Bronchial epithelial cell (primary cell): ENCODE data around the gene CLIP1. TPM values are rescaled to one million over a fixed set of nuclear protein-coding genes. Genes with fewer than 3 reads are reported as not detected.

Source experiments
- DNase-seq: peaks from one replicate; pipeline ENCODE4 v3.0.0-alpha.2; 2010; ENCODE audit warnings: low read depth
- FAIRE-seq: peaks from 2 replicates; lab custom pipeline; 2011; peaks lifted over from hg19 to GRCh38; lab: Jason Lieb, UNC
- H3K27me3 ChIP-seq: 2 replicates; pipeline ENCODE4 v1.5.1; 2011; ENCODE audit warnings: low read length; ENCODE audit not compliant: control insufficient read depth, insufficient read depth
- H3K36me3 ChIP-seq: 2 replicates; pipeline ENCODE4 v1.5.1; 2011; ENCODE audit warnings: low read length; ENCODE audit not compliant: control insufficient read depth, insufficient read depth
- H3K4me3 ChIP-seq: 2 replicates; pipeline ENCODE4 v1.5.1; 2011; ENCODE audit warnings: mild to moderate bottlenecking, low read depth, low read length, control low read depth
- total RNA-seq: library from RNA; depleted of rRNA; stranded (reverse); fragments of >200 nt; gene quantifications from 2 replicates; pipeline ENCODE4 v1.2.1, GENCODE V29; 2014
- TF ChIP-seq, protein P1 (sequence below): IDR thresholded peaks from 2 replicates; pipeline ENCODE4 v1.5.1; 2011; ENCODE audit warnings: mild to moderate bottlenecking, moderate library complexity, low read length, control low read depth, inconsistent platforms; ENCODE audit not compliant: insufficient read depth, severe bottlenecking

Gene CLIP1
- total RNA-seq, 1 donor from 2014 or later: 69.0 TPM

DNA sequence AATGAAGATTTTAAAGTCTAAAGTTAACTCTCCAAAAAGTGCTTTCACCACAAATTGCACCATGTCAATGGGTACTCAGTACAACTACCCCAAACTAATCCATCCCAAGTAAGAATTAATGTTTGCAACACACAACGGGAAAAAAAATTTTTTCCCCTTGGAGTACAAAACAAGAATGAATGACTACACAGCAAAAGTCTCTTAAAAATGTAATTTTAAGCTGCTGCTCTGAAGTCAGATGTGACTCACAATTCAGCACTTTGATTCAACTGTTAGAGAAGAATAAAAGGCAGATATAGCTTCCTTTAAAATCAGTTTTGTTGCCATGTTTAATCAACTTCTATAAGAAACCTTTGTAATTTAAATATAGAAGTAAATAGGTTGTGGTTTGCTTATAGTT, 113.7 kb downstream of the CLIP1 start:
- no peak for FAIRE-seq
- TF ChIP-seq, protein P1, sequence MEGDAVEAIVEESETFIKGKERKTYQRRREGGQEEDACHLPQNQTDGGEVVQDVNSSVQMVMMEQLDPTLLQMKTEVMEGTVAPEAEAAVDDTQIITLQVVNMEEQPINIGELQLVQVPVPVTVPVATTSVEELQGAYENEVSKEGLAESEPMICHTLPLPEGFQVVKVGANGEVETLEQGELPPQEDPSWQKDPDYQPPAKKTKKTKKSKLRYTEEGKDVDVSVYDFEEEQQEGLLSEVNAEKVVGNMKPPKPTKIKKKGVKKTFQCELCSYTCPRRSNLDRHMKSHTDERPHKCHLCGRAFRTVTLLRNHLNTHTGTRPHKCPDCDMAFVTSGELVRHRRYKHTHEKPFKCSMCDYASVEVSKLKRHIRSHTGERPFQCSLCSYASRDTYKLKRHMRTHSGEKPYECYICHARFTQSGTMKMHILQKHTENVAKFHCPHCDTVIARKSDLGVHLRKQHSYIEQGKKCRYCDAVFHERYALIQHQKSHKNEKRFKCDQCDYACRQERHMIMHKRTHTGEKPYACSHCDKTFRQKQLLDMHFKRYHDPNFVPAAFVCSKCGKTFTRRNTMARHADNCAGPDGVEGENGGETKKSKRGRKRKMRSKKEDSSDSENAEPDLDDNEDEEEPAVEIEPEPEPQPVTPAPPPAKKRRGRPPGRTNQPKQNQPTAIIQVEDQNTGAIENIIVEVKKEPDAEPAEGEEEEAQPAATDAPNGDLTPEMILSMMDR: no peak
- Histone ChIP-seq H3K27me3 (no peaks in the 10 kb centered on the region), H3K4me3 (no peak overlapping the region), H3K36me3 (peaks cover 10% of the 10 kb centered on the region)
- no peak for DNase-seq

DNA sequence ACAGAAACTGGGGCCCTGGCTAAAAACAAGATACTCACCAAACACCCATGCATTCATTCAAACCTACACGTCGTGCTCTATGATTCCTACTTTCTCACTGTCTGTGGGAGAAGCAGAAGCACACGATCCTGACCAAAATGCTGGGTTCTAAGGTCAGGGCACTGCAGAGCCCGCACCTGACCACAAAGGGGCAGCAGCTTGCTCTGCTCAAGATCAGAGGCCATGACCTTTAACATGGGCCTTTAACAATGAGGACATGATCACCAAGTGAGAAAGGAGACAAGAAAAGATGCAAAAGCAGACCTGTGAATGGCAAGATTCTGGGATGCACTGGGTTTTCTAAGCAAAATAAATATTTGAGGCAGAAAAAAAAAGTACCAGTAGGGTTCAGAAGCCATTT, 116.1 kb downstream of the CLIP1 start:
- Histone ChIP-seq H3K36me3 (peaks cover 10% of the 10 kb centered on the region), H3K27me3 (no peaks in the 10 kb centered on the region), H3K4me3 (no peak overlapping the region)
- DNase-seq (no peak), FAIRE-seq (no peak)
- TF ChIP-seq, protein P1: no peak

DNA sequence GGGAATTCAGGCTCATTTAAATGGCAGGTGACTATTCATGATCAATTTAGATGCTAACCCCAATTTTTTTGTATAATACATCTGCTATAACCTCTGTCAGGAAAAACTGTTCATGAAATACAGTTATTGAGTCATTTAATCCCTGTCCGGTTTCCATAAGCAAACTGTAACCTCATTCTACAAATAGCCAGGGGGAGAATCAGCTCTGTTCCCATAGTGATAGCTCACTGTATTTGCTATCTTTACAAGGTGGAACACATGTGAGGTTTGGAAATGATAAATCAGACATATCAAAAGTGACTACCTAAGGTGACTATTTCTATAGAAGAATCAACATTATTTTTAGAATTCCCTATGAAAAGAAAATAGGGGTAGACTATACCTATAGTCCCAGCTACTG, 117.5 kb downstream of the CLIP1 start:
- DNase-seq (peak; percentile 51), FAIRE-seq (no peak)
- no peaks in the 10 kb centered on the region for H3K27me3 ChIP-seq
- TF ChIP-seq, protein P1: no peak
- H3K36me3 ChIP-seq: peaks cover 11% of the 10 kb centered on the region
- H3K4me3 ChIP-seq: no peak overlapping the region

DNA sequence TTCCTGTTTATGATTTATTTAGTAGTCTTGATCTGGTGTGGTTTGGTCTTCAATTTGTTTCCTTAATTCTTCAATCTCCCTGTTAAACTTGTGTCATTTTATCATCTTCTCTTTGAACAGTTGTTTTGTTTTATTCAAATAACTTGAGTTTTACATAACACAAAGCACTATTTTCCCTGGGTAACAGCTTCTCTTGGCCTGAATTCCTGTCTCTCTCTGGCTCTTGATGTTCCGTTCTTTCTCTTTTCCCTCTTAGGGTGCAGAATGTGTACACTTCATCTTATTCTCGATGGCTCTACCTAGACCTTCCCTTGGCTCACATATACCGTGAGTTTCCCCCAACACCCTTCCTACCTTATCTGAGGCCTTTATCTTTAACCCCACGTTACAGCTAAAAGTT, 119.4 kb downstream of the CLIP1 start:
- H3K4me3 ChIP-seq: no peak overlapping the region
- no peaks in the 10 kb centered on the region for H3K27me3 ChIP-seq
- FAIRE-seq: no peak
- peaks cover 3% of the 10 kb centered on the region for H3K36me3 ChIP-seq
- DNase-seq: no peak
- TF ChIP-seq, protein P1: no peak

DNA sequence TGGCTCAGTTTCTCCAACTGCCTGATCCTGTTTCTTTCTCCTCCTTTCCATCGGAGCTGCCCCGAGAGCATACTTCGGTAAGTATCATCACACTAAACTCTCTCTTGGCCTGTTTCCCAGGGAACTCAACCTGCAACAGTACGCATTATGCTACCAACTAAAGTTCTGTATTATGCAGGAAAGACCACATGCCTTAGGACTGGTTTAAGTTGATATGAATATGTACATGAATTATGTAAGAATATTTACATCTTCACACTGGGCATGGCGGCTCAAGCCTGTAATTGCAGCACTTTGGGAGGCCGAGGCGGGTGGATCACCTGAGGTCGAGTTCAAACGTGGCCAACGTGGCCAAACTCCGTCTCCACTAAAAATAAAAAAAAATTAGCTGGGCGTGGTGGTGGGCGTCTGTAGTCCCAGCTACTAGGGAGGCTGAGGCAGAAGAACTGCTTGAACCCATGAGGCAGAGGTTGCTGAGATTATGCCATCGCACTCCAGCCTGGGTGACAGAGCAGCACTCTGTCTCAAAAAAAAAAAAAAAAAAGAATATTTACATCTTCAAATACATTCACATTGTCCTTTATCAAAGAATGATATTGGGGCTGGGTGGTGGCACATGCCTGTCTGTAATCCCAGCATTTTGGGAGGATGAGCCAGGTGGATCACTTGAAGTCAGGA, 124.3 kb downstream of the CLIP1 start:
- Histone ChIP-seq H3K27me3 (no peaks in the 10 kb centered on the region), H3K36me3 (peaks cover 3% of the 10 kb centered on the region), H3K4me3 (no peak overlapping the region)
- TF ChIP-seq, protein P1: no peak
- FAIRE-seq (no peak), DNase-seq (no peak)

DNA sequence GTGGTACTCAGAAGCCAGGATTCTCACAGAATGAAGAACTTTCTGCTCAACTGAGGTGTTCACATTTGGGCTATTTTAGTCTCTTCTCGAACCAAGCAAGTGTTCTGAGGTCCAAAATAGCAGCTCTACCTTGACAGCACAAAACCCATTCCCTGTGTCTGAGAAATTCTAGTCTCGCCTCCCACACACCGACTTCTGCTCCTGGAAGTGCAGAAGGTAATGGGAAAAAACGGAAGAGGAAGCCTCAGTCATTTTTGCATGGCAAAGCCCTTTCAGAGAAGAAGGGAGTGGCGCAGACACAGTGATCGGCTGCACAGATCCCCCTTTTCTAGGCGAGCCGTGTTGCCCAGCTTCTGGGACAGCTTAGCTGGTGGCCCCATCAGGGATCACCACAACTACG, 125.0 kb downstream of the CLIP1 start:
- peaks cover 3% of the 10 kb centered on the region for H3K36me3 ChIP-seq

More for the DNA sequence above, 125.0 kb downstream of the CLIP1 start:
- FAIRE-seq (no peak), DNase-seq (no peak)
- no peak overlapping the region for H3K4me3 ChIP-seq
- H3K27me3 ChIP-seq: no peaks in the 10 kb centered on the region
- TF ChIP-seq, protein P1: no peak
